Esophagus (tissue), 2 donors: ENCODE data around the gene SLC24A4. TPM values are rescaled to one million over a fixed set of nuclear protein-coding genes. Genes with fewer than 3 reads are reported as not detected.

Source experiments
- H3K27ac ChIP-seq, 2 donors: one replicate each; pipeline ENCODE4 v1.5.1; 2013; ENCODE audit warnings: low read depth in 2 of 2, mild to moderate bottlenecking in 2 of 2, inconsistent platforms in 1 of 2, low read length in 1 of 2, moderate library complexity in 1 of 2
- H3K27me3 ChIP-seq, 2 donors: one replicate each; pipeline ENCODE4 v1.6.1; 2013; ENCODE audit warnings: low read length in 2 of 2, control low read depth in 1 of 2, mild to moderate bottlenecking in 1 of 2; ENCODE audit not compliant: insufficient read depth in 2 of 2, control insufficient read depth in 1 of 2
- H3K36me3 ChIP-seq, 2 donors: one replicate each; pipeline ENCODE4 v1.6.1; 2013; ENCODE audit warnings: low read length in 1 of 2; ENCODE audit not compliant: control insufficient read depth in 2 of 2, insufficient read depth in 2 of 2
- H3K4me1 ChIP-seq, 2 donors: one replicate each; pipeline ENCODE4 v1.6.1; 2013; ENCODE audit warnings: low read length in 1 of 2; ENCODE audit not compliant: control insufficient read depth in 2 of 2, insufficient read depth in 2 of 2
- H3K4me3 ChIP-seq, 2 donors: one replicate each; pipeline ENCODE4 v1.5.1; 2013; ENCODE audit warnings: low read length in 2 of 2, mild to moderate bottlenecking in 2 of 2, low read depth in 1 of 2, moderate library complexity in 1 of 2
- H3K9me3 ChIP-seq, 2 donors: one replicate each; pipeline ENCODE4 v1.6.1; 2013; ENCODE audit warnings: mild to moderate bottlenecking in 2 of 2, low read depth in 1 of 2, low read length in 1 of 2, moderate library complexity in 1 of 2; ENCODE audit not compliant: control insufficient read depth in 2 of 2, insufficient read depth in 1 of 2
- WGBS, 2 donors: extraction: QIAGEN DNeasy Blood & Tissue Kit; methylation state at CpG; one replicate each; pipeline ENCODE4 v1.1.7; 2013; 5-methylcytosine and 5-hydroxymethylcytosine counted together
- polyA plus RNA-seq, 2 donors: library from polyadenylated mRNA; stranded (reverse); fragments of 200-250 nt; gene quantifications; one replicate each; pipeline ENCODE4 v1.2.3, GENCODE V29; 2013
- donor health status: healthy with polysubstance abuse.
- donor health status: Bipolar disorder and iron deficiency.

The SLC24A4 gene
- polyA plus RNA-seq, 2 donors = 0.04 TPM

GRCh38 chr14:92334050-92334449 lies 11.1 kb downstream of the SLC24A4 start:
- no peaks in the 10 kb centered on the region for H3K4me1 ChIP-seq
- WGBS, 2 donors = 76 to 82% methylated on average over 4 of the region's 4 CpGs
- H3K36me3 ChIP-seq = no peaks in the 10 kb centered on the region
- no peak overlapping the region for H3K27ac ChIP-seq
- H3K27me3 ChIP-seq = no peaks in the 10 kb centered on the region
- no peak overlapping the region for H3K4me3 ChIP-seq
- no peaks in the 10 kb centered on the region for H3K9me3 ChIP-seq

- WGBS, 2 donors = 89 to 93% methylated on average over 6 of the region's 6 CpGs
Observed at GRCh38 chr14:92336363-92336762, 13.4 kb downstream of the SLC24A4 start.

GRCh38 chr14:92339426-92339825 lies 16.5 kb downstream of the SLC24A4 start:
- H3K4me3 ChIP-seq = no peak overlapping the region
- no peaks in the 10 kb centered on the region for H3K9me3 ChIP-seq
- H3K4me1 ChIP-seq = no peaks in the 10 kb centered on the region
- H3K27ac ChIP-seq = no peak overlapping the region
- WGBS, 2 donors = 86 to 87% methylated on average over 12 of the region's 12 CpGs
- H3K27me3 ChIP-seq = no peaks in the 10 kb centered on the region
- H3K36me3 ChIP-seq = no peaks in the 10 kb centered on the region

More at GRCh38 chr14:92336363-92336762, 13.4 kb downstream of the SLC24A4 start:
- no peak overlapping the region for H3K4me3 ChIP-seq
- H3K4me1 ChIP-seq = no peaks in the 10 kb centered on the region
- no peaks in the 10 kb centered on the region for H3K36me3 ChIP-seq
- no peaks in the 10 kb centered on the region for H3K27me3 ChIP-seq
- H3K9me3 ChIP-seq = no peaks in the 10 kb centered on the region
- no peak overlapping the region for H3K27ac ChIP-seq

- Histone ChIP-seq H3K27me3 (no peaks in the 10 kb centered on the region), H3K9me3 (no peaks in the 10 kb centered on the region), H3K27ac (no peak overlapping the region), H3K4me3 (no peak overlapping the region), H3K4me1 (no peaks in the 10 kb centered on the region), H3K36me3 (no peaks in the 10 kb centered on the region)
- WGBS, 2 donors = 72 to 76% methylated on average over 5 of the region's 5 CpGs
Observed at GRCh38 chr14:92340071-92340470, 17.1 kb downstream of the SLC24A4 start.

- Histone ChIP-seq H3K27me3 (no peaks in the 10 kb centered on the region), H3K4me1 (no peaks in the 10 kb centered on the region), H3K27ac (no peak overlapping the region), H3K9me3 (no peaks in the 10 kb centered on the region), H3K36me3 (no peaks in the 10 kb centered on the region), H3K4me3 (no peak overlapping the region)
- 78 to 79% methylated on average over 7 of the region's 7 CpGs for WGBS, 2 donors
Observed at GRCh38 chr14:92340931-92341330, 18.0 kb downstream of the SLC24A4 start.

- Histone ChIP-seq H3K36me3 (no peaks in the 10 kb centered on the region), H3K27me3 (no peaks in the 10 kb centered on the region), H3K27ac (no peak overlapping the region), H3K4me3 (no peak overlapping the region), H3K9me3 (no peaks in the 10 kb centered on the region), H3K4me1 (no peaks in the 10 kb centered on the region)
- WGBS, 2 donors = 76 to 77% methylated on average over 6 of the region's 6 CpGs
Observed at GRCh38 chr14:92341791-92342190, 18.8 kb downstream of the SLC24A4 start.

GRCh38 chr14:92348154-92348553 lies 25.2 kb downstream of the SLC24A4 start:
- H3K4me3 ChIP-seq = no peak overlapping the region
- H3K4me1 ChIP-seq = no peaks in the 10 kb centered on the region
- H3K27ac ChIP-seq = no peak overlapping the region
- no peaks in the 10 kb centered on the region for H3K36me3 ChIP-seq
- WGBS, 2 donors = 25 to 30% methylated on average over 5 of the region's 5 CpGs
- no peaks in the 10 kb centered on the region for H3K9me3 ChIP-seq
- H3K27me3 ChIP-seq = no peaks in the 10 kb centered on the region

GRCh38 chr14:92351750-92352149 lies 28.8 kb downstream of the SLC24A4 start:
- 88 to 96% methylated on average over 1 of the region's 1 CpG for WGBS, 2 donors
- no peaks in the 10 kb centered on the region for H3K36me3 ChIP-seq
- no peaks in the 10 kb centered on the region for H3K9me3 ChIP-seq
- H3K4me1 ChIP-seq = no peaks in the 10 kb centered on the region
- no peaks in the 10 kb centered on the region for H3K27me3 ChIP-seq
- no peak overlapping the region for H3K27ac ChIP-seq
- H3K4me3 ChIP-seq = no peak overlapping the region

GRCh38 chr14:92352158-92352985 lies 29.4 kb downstream of the SLC24A4 start:
- no peak overlapping the region for H3K4me3 ChIP-seq
- WGBS, 2 donors = 41 to 47% methylated on average over 9 of the region's 9 CpGs
- H3K27me3 ChIP-seq = no peaks in the 10 kb centered on the region
- no peaks in the 10 kb centered on the region for H3K4me1 ChIP-seq
- H3K27ac ChIP-seq = no peak overlapping the region
- no peaks in the 10 kb centered on the region for H3K36me3 ChIP-seq
- no peaks in the 10 kb centered on the region for H3K9me3 ChIP-seq

- Histone ChIP-seq H3K4me3 (no peak overlapping the region), H3K4me1 (no peaks in the 10 kb centered on the region), H3K27ac (no peak overlapping the region), H3K36me3 (no peaks in the 10 kb centered on the region), H3K9me3 (no peaks in the 10 kb centered on the region), H3K27me3 (no peaks in the 10 kb centered on the region)
- 62 to 72% methylated on average over 3 of the region's 3 CpGs for WGBS, 2 donors
Observed at GRCh38 chr14:92353447-92353846, 30.5 kb downstream of the SLC24A4 start.
